Activated CD4-positive, alpha-beta T cell treated with anti-CD3 and anti-CD28 coated beads, Interleukin-2, amount 50 U/mL, for 4 hours (primary cell): ENCODE data around the gene NIP7.

Source experiments
- DNase-seq, 2 experiments: peaks; one replicate each; pipeline ENCODE4 v3.0.0-alpha.2; 2020

Gene NIP7

DNA sequence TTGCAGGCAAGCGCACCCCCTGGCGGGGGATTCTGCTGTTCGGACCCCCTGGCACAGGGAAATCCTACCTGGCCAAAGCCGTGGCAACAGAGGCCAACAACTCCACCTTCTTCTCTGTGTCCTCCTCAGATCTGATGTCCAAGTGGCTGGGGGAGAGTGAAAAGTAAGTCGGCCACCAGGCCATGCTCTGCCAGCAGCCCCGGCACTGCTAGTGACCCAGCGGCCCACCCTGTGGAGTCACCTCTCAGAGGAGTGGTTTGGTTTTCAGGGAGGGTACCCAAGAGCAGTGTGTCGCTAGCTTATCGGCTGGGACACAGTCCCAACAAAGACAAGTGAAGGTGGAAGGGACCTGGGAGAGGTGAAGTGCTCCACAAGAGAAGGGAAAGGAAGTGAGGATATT, 20.2 kb upstream of the NIP7 start:
- DNase-seq = no peak

DNA sequence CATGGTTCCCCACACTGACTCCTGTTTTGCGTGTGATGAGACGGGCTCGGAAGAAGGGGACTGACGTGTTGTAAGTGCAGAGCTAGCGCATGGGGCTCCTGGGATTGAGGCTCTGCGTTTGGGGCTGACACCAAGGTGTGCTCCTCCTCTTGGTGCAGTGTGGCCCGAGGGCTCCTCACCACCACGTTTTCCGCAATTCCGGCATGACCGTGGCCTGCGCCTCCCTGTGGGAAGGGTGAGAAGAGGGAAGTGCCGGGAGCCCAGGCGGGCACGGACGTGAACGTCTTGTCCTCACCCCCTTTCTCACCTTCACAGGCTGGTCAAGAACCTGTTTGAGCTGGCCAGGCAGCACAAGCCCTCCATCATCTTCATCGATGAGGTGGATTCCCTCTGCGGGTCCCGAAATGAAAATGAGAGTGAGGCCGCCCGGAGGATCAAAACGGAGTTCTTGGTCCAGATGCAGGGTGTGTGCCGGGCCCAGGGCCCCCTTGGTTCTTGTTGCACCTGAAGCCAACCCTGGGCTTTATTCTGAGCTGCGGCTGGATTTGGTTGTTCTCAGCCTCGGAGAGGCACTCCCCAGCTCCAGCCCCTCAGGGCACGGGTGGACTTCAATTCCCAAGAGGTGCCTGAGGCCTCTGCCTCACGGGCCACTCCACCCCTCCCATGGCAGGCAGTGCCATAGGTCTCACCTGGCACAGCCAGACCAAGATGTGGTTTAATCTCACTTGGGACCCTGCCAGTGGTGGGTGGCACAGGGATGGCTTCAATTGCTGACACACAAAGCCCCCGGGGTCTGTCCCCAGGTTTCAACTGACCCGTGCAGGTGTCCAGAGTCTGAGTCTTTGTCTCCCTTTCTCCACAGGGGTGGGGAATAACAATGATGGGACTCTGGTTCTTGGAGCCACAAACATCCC, 19.5 kb upstream of the NIP7 start:
- no peak for DNase-seq

DNA sequence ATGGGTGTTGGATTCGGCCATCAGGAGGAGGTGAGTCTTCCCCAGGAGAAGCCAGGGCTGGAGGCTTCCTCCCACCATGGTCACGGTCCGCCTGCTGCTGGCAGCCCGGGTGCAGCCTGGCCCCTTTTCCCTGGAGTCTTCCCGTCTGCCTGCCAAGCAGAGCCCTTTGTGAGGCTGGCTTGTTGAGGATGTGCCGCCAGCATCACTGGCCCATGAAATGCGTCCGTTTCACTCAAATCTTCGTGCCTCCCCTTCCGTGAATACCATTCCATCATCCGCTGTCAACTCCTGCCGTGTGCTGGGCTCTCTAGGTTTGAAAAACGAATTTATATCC, 18.9 kb upstream of the NIP7 start:
- DNase-seq = no peak

DNA sequence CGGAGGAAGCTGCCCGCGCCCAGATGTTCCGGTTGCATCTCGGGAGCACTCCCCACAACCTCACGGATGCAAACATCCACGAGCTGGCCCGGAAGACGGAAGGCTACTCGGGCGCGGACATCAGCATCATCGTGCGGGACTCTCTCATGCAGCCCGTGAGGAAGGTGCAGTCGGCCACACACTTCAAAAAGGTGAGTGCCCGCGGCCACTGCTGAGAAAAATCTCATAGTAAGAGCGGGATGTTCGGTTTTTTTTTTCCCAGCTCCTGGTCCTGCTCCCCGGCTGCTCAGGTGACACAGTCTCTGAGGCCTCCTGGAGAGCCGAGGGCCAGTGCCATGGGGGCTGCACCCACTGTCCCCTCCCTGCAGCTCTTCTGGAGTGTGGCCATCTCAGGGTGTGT, 18.5 kb upstream of the NIP7 start:
- DNase-seq = no peak

DNA sequence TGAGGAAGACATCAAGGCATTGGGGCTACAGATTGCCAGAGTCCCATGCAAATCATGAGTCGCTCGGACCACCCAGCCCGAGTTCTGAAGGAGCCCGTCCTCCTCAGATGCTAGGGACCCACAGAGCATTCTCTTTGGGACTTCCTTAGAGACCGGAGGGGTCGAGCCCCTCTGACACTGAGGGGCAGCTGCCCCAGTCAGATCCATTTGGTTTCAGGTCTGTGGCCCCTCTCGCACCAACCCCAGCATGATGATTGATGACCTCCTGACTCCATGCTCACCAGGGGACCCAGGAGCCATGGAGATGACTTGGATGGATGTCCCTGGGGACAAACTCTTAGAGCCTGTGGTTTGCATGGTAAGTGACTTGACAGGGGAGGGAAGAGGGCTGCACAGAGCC, 17.2 kb upstream of the NIP7 start:
- no peak for DNase-seq

DNA sequence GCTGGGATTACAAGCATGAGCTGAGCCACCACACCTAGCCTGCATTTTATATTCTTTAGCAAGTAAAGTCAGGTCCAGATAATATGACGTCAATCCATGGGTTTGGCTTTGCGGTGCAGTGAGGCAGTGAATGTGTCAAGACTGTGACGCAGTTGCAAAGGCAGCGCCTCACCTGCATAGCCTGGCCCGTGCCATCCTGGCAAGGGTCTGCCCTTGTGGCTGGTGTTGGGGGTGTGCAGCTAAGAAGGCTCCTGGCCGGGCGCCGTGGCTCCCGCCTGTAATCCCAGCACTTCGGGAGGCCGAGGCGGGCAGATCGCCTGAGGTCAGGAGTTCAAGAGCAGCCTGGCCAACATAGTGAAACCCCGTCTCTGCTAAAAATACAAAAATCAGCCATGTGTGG, 16.2 kb upstream of the NIP7 start:
- DNase-seq = no peak

DNA sequence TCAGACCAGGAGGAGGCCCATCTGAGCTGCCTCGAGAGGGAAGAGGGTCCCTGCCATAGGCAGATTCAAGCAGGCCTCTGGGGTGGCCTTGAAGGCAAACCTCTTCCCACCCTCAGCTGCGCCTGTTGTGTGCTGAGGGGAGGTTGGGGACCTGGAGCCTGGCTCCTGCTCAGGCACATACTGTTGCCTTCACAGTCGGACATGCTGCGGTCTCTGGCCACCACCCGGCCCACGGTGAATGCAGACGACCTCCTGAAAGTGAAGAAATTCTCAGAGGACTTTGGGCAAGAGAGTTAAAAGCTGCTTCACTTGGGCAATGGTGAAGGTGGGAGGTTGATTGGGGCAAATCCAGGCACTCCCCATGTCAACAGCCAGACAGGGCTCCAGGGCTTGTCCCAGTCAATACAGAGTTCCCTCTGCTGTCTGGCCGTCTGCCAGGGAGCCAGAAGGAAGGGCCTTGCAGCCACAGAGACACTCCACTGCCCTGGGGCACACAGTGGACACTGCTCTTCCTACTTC, 15.5 kb upstream of the NIP7 start:
- DNase-seq = no peak

DNA sequence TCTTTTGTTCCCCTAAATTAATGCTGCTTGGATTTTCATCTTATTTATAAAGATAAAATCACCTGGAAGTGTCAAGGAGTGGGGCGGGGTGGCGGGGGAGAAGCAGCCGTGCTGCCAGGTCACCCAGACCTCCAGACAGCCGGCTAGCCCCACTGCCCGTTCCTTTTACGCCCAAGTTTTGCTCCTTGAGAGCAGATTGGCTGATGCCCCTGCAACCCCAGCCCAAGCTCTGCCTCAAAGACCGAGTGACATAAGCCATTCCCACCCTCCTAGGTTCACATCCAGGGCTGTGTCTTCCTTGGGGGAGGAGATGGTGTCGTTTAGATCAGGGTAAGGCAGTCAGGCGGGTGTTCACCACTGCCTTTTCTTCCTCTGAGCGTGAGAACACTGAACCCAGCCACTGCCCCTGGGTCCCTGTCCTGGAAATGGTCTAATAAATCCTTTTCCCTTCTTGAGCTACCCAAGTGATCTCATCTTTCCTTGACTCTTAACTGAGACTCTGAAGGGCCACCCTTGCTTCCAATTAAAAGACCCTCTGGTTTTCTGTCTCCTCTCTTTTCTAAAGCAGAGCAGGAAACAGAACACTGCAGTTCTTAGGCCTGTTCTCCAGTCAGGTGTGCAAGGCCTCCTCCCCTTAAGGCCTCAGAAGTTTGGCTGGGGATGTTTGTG, 14.9 kb upstream of the NIP7 start:
- no peak for DNase-seq

DNA sequence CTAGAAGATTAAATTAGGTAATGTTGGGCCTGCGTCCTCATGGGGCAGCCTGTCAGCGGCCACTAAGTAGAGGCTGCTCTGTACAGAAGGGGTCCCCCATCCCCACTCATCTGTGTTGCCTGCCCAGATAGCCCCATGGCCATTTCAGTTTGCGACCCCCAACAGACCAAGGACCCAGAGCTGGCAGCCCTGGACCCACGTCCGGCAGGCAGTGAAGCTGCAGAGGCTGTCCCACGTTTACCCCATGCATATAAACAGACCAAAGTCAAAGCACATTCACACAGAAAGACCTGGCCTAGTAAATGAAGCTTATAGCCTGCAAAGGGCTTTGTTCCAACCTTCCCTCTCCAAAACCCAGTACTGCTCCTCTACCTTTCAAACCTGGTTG, 13.8 kb upstream of the NIP7 start:
- no peak for DNase-seq

DNA sequence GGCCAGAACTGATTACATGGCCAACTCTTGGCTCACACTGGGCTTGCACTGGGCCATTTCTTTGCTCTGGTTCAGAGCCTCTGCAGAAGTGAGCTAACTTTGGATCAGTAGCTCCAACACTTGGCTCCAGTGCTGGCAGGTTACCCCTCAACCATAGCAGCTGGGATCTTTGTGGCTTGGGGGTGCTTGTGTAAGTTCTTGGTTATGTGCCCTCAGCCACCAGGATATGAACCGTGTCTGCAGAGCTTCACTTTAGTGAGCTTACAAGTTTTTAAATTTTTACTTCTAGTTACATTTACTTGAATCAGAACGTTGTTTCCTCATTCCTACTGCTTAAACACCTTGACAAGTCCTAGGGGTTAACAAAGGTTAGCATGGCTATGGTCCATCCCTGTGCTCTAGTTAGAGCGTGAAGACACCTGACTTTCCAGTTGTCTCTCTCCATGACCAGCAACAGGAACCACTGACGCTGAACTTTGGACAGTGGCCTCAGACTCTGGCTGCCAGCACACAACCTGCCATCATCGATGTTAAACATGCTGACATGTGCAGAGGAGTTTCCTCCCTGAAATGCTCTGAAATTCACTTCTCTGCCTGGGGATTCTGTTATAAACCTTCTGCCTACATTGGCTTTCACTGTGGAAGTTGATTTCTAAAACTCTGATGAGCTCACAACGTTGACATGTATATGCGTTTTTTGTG, 13.2 kb upstream of the NIP7 start:
- DNase-seq = no peak

DNA sequence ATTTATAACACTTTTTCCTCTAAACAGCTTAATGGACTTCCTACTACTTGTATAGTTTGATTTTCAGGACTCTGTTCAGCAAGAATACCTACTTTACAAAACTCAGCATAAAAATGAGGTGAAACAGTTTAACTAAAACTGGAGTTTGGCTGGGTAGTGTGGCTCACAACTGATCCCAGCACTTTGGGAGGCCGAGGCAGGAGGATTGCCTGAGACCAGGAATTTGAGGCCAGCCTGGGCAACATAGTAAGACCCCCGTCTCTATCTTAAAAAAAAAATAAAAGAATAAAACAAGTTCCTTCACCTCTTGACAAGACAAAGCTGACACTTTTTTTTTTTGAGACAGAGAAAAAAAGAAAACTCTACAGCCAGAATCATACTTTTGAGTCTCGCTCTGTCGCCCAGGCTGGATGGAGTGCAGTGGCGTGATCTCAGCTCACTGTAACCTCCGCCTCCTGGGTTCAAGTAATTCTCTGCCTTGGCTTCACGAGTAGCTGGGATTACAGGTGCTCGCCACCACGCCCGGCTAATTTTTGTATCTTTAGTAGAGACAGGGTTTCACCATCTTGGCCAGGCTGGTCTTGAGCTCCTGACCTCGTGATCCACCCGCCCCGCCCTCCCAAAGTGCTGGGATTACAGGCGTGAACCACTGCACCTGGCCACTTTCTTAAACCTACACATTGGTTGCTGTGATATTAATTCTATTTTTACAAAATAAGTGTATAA, 11.8 kb upstream of the NIP7 start:
- no peak for DNase-seq

DNA sequence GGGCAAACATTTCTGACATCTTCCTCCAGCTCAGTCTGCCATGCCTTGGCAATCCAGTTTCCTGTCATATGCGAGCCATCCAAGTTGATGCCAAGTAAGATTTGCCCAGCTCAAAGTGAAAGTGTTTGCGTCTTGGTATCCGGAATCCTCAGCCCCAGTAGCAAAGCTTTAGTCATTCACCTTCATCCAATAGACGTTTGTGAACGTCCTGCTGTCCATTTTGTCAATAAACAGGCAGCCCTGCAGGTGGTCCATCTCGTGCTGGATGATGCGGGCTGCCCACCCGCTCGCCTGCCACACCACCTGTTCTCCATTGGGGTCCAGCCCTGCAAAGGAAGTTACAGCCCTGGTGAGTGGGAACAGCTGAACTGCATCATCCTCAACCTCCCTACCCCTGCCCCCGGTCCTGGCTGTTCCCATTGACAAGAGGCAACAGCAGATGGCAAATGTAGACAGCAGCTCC, 10.7 kb upstream of the NIP7 start:
- DNase-seq = no peak

DNA sequence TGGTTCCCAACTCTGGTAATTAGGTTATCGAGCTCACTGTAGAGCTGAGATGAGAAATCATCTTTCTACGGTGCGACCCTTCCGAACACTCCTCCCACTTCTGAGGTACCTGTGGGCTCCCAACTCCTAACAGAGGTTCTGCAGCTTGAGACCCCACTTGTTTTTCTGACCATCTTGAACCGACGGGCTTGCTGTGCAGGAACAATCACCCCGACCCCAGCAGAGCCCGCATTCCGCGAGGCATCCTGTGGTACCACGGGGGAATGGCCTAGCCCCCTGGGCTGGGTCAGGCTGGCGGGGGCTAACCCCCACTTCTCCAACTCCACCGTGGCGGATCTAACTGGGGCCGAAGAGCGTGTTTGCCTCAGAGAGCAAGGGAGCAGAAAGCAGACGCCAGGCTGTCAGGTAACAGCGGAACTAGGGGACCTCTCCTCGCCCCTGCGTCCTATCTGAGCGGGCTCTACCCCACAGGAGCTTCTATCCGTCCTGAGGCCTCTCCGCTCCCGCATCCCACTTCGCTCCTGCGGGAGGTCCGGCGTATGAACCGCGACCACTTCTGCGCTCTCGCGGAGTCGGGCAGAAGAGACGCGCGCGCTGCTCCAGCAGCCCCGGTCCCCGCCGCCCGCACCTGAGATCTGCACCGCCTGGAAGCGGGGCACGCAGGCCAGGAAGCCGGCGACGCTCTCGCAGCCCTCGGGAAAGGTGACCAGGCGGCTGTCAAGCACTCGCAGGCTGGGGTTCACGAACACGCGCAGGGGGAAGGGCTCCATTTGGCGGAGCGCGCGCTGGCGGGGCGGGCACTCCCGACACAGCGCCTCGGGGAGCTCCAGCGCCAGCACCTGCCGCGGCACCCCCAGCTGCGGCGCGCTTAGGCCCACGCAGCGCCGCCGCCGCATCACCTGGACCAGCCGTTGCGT, 9.9 kb upstream of the NIP7 start:
- peak; percentile 45 to 54 for DNase-seq

DNA sequence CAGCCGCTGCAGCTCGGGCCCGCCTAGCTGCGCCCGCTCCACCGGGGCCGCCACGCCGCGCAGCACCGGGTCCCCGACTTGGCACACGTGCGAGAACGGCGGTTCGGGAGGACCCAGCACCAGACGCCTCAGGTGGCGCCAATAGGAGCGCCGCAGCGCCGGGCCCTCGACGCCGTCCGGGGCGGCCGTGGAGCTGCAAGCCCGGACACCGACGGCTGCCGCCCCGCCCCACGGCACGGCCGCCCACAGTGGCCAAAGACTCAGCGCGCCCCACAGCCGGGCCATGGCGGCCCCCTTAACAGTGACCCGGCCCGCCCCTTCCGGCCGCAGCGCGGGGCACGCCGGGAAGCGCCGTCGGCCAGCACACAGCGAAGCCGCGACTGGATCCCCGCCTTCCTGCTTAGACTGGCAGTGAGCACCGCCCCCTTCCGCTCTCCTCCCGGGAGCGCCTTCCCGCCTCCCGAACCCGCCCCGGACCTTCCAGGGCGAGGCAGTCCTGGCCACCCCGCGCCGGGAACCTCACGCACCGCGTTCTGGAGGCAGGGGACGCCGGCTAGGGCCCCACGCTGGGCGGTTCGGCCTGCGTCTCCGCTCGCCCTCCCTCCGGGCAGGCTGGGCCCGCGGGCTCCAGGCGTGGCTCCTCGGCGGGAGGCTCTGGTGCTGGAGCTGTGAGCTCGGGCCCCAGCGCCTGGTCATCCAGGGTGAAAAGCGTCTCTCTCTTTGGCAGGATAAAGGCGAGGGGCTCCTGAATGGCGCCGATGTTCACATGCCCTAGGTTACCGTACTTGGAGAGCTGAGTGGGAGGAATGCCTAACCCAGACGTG, 9.1 kb upstream of the NIP7 start, which contains the start of gene PDF:
Gene PDF (minus strand): TSS at position 303 of the 824 bp plus-strand sequence. CDS start 18 bp downstream, at position 285.
- peak; percentile 66 to 67 for DNase-seq

DNA sequence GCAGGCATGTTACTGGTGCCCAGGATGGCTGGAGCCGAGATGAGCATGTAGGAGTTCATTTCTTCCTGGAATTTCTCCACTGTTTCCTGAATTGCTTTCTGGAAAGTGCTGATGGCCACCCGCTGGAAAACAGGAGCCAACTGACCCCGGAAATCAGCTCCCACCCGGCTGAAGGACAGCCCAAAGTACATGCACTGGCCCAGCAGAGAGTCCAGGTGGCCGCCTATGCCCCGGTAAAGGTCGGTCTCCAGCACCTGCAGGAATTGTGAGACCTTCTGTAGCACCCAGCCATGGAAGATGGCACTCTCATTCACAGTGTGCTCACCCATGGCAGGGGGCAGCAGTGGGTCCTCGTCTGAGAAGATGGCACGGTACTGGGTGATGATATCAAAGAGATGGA, 4.9 kb upstream of the NIP7 start:
- DNase-seq = no peak

DNA sequence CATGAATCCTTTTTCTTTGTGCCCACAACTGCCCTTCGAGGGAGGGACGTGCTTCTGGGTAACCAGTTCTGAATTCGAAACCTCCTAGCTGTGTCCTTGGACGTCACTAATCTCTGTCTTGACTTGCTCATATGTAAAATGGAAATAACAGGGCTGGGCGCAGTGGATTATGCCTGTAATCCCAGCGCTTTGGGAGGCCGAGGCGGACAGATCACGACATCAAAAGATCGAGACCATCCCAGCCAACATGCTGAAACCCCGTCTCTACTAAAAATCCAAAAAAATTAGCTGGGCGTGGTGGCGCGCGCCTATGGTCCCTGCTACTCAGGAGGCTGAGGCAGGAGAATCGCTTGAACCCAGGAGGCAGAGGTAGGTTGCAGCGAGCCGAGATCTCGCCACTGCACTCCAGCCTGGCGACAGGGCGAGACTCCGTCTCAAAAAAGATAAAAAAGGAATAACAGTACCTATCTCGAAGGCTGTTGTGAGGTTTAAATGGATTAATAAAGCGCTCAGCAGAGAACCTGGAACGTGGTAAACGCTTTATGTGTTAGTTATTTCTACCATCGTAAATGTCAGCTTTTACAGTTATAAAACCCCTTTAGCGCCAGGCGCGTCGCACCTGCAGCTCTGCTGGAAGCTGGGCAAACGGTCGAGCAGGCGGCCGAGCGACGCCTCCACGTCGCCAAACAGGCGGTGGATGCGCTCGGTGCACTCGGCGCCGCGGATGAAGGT, 849 bp upstream of the NIP7 start:
- DNase-seq = no peak

DNA sequence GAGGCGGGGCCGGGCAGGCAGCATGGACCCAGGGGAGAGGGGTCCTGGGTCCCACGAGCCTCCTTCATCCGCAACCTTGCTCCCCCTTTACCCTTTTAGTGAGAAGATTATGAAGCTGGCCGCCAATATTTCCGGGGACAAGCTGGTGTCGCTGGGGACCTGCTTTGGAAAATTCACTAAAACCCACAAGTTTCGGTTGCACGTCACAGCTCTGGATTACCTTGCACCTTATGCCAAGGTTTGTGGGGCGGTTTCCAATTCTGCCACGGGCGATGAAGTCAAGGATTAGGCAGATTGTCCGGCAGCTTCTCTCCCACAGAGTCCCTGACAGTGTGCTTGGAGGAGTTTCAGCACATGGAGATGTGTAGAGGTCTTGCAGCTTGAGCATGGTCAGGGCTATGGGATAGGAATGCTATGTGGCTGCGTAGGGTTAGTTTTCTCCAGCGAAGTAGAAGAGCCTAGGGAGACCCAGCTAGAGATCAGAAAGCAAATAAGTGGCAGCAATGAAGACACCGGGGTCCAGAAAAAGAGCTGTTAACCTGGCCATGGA, 598 bp downstream of the NIP7 start:
- DNase-seq = no peak

DNA sequence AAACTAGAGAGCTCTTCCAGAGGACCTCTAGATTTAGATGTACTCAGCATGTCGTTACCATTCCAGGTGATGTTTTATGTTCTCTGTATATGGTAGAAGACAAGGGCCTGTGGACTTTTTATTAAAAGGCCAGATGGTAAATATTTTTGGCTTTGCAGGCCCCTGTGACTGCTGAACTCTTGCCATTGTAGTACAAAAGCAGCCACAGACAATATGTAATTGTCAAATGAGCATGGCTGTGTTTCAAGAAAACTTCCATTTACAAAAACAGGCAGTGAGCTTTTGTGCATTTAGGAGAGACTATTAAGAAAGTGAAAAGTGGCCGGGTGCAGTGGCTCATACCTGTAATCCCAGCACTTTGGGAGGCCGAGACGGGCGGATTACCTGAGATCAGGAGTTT, 4.6 kb downstream of the NIP7 start:
- no peak for DNase-seq

DNA sequence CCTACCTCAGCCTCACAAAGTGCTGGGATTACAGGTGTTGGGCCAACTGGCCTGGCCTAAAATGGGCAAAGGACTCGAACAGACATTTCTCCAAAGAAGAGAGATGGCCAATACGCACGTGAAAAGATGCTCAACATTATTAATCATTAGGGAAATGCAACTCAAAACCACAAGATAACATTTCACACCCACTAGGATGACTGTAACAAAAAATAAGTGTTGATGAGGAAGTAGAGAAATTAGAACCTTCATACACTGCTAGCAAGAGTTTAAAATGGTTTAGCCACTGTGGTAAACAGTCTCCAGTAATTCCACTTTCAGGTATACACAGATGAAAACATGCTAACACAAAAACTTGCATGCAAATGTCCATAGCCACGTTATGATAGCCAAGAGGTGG, 6.4 kb downstream of the NIP7 start:
- no peak for DNase-seq

DNA sequence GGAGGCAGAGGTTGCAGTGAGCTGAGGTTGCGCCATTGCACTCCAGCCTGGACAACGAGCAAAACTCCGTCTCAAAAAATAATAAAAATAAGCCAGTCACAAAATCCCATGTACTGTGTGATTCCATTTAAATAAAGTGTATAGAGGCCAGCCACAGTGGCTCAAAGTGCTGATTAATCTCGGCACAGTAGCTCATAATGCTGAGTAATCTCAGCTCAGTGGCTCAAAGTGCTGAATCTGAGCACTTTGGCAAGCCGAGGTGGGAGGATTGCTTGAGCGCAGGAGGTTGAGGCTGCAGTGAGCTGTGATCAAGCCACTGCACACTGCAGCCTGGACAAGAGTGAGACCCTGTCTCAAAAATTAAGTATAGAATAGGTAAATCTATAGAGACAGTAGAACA, 7.1 kb downstream of the NIP7 start:
- no peak for DNase-seq
